ENCODE measurements around the gene ERN1.
"Not testable (repeated sequence)": the region's sequence is repeated elsewhere in the genome, so short reads cannot be mapped to it uniquely, and the experiment has no call there.

The ERN1 gene

DNA sequence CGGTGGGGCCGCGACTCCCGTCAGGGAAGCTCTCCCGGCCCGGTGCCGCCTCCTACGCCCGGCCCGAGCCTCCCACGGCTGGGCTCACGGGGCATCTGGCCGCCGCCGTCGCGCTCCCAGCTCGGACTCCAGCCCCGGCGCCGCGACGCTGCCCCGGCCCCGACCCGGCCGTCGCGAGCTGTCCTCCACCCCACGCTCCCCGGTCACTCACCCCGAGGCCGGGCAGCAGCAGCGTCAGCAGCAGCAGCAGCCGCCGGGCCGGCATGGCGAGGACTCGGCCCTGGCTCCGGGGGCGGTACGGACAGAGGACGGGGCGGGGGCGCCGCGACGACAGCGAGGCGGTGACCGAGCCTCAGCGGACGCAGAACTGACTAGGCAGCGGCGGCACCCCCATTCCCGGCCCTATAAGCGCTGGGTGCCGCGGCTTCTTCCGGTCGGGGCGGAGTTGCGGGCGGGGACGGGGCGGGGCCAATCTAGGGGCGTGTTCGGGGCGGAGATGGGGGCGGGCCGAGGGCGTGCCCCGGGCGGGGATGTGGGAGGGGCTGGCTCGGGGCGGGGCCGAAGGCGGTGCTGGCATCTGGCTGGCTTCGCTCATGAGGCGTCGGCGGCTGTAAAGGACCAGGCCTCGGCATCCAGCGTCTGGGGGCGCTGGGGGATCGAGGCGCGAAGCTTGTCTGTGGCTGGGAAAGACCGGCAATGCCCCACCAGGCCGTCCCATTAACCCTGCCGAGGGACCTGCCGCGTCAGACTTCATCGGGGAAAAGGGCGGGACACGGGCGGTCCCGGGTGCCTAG is at the start of gene ERN1:
TSS of gene ERN1 (minus strand) at position 380 of the 794 bp plus-strand sequence. CDS start at position 265, 115 bp downstream.
- FAIRE-seq = no peak

GRCh38 chr17:64179024-64179423 is 49.1 kb upstream of the ERN1 start:
- not testable (repeated sequence) for FAIRE-seq

DNA sequence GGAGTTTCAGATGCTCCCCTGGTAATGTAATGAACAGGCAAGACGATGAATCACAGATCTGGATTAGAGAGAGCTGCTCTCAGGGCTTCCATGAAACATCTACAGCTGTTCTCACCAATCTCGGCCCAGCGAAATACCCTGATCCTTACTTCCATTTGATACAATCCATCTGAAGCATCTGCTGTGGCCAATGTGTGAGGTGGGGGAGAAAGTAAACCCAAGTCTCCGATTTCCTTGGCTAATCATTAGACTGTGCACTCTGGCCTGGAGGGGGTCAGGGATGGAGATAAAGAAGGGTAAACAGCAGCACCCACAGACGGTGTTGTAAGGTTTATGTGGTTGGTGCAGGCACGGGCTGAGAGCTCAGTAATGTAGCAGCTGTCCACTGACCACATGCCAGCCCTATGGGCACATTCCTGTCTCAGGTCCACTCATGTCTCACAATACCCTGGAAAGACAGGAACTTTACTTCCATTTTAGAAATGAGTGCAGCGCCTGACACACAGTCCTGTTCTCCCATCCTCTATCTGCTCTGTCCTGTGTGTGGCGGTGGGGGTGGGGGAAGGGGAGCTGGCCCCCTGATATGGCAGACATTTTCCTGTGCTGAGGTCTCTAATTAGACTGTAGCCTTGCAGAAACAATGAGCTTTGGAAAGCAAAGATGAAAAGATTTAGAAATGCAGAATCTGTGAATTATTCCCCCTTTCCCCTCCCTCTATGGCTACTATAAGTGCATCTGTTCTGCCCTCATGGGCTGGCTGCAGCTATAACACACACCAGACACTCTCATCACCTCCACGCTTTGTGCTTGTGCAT is 48.3 kb upstream of the ERN1 start:
- no peak for FAIRE-seq

DNA sequence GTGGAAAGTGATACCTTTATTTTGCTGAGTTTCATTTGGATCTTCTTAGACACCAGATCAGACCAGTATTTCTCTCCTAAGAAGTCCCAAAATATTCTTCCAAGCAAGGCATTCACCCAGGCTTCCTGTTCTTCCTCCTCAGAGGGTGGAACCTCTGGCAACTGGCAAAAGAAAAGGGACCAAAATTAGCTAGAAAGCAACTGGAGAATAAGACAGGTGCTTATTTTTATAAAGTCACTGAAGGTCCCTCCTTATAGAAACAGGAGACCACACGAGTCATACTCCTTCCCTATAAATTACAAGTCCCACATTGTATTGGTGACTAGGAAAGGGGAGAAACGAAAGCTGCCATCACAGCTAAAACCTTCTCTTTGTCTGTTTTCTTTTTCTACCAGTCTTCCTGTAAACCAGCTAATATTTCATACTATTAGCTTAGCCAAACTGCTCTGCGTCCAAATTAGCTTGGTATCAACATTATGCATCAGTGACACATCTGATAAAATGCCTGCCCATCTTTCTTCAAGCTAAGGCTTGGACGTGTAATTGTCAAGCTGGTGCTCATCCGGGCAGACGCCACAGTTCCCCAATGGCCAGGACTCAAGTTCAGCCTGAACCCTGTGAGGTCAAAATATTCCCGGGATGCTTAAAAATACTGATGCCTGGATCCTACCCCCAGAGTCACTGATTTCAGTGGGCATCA is 47.5 kb upstream of the ERN1 start:
- no peak for FAIRE-seq

DNA sequence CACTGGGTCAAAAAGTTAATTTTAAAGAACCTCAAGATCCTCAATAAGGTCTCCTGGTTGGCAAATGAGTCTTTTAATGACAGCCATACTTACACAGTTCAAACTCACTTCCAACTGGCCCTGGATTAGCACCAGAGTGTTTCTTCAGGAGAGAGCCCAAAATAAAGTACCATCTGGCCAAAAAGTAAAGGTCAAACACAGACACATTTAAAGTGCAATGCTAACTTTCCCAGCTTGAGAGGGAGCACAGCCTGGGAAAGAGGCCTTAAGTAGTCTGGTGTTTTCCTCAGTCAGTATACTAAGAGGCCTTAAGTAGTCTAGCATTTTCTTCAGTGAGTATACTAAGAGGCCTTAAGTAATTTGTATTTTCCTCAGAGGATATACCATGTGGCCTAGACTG is 46.6 kb upstream of the ERN1 start:
- no peak for FAIRE-seq

GRCh38 chr17:64174686-64175456 is 44.9 kb upstream of the ERN1 start:
- no peak for FAIRE-seq

DNA sequence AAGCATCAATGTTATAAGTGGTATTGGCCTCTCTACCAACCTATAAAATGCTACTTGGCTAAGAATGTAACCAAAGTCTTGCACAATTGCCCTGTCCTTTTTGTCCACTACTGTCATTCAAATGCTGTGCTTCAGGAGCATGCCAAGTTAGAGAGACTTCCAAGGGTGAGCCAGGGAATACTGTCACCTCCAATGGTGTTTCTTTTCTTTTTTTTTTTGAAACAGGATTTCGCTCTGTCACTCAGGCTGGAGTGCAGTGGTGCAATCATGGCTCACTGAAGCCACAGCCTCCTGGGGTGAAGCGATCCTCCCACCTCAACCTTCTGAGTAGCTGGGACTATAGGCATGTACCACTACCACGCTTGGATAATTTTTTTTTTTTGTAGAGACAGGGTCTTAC is 43.7 kb upstream of the ERN1 start:
- FAIRE-seq = no peak

DNA sequence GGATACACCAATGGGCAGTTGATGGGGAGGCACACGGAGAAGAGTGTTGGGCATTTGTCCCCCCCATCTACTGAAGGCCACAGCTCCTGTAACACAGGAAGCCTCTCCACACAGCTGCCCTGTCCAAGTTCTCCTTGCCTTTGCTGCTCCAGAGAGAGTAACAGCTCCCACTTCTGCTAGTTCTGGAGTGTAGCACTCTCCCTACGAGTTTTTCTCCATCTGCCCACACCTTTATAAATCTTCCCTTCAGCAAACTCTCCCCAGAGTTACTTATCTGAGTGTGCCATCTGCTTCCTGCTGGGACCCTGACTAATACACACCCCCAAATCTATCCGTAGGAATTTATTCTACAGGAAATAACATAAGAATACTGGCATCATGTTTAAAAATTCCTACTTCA is 42.6 kb upstream of the ERN1 start:
- no peak for FAIRE-seq

DNA sequence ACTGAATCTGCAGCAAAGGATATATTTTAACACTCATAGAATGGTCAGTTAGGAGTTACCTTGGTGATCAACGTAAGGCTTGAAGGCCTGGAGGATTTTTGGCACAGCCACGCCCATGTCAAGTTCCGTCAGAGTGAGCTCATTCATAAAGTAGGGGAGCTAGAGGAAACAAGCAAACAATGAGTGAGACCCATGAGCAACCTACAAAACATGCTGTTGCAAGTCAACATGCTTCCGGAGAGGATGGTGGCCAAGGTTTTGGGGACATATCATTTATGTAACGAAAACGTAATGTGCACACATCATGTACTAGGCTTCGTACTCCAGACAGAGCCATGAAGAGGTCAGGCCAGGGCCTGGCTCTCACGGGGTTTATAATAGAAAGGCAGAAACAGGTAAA is 41.1 kb upstream of the ERN1 start:
- no peak for FAIRE-seq

GRCh38 chr17:64170286-64170685 is 40.3 kb upstream of the ERN1 start:
- FAIRE-seq = no peak

- FAIRE-seq = not testable (repeated sequence)
These were observed 37.7 kb upstream of the ERN1 start for GRCh38 chr17:64167666-64168065.

DNA sequence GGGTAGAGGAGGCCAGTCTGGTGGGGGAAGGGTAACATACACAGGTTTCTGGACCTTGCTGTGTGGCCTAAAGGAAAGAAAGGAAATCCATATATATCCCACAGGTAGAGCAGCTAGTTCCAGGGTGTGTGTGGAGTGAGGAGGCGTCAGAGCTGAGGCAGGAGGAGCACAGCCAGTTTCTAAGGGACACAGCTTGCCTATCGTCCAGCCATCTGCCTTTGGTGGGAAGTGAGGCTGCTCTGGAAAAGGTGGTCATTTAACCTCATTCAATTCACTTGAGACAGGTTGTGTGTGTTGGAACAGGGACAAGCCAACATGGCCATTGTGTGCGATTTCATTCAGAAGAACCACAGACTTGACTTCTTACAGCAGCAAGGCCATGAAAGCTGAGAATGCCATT is 36.9 kb upstream of the ERN1 start:
- no peak for FAIRE-seq

DNA sequence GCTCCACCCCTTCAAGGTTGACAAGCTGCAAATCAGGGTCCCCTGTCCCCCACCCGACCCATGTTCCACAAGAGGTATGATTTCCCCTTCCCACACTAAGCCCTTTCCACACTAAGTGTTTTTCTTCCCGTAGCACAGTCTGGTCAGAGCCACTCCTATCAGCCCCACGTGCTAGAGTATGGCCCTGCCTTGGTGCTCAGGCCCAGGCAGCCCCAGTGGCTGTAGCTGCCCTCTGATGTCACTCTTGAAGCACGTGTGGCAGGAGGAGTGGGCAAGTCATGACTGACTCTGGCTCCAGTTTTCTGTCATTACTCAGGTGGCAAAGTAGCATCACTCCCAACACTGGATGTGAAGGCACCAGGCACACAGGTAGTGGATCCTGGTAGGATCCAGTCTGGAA is 35.4 kb upstream of the ERN1 start:
- FAIRE-seq = no peak

DNA sequence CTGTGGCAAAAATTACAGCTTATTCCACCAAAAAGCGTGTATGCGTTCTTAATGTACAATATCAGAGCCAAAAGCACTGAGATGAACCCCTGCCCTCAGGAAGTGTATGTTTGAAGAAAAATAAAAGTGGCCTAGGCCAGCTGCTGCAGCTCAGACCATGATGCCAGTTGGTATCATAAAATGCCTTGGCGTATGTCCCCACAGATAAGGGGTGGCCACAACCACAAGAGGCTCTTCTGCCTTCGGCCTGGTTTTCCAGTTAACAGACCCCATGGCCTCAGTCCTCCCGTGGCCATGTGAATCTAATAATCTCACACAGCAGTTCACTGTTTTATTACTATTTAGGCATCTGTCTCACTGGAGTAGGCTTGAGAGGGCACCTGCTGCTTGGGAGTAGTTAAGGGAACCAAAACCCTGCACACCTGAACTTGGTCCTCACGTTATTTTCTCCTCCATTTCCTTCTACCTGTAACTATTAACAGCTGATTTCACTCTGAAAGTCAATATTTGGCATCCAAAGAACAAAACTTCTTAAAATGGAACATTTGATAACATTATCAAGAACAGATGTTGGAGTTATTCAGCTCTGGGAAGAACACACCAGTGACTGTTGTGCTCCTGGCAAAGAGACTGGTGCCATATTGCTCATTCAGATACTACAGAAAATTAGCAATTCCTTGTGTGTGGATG is 34.8 kb upstream of the ERN1 start:
- no peak for FAIRE-seq

DNA sequence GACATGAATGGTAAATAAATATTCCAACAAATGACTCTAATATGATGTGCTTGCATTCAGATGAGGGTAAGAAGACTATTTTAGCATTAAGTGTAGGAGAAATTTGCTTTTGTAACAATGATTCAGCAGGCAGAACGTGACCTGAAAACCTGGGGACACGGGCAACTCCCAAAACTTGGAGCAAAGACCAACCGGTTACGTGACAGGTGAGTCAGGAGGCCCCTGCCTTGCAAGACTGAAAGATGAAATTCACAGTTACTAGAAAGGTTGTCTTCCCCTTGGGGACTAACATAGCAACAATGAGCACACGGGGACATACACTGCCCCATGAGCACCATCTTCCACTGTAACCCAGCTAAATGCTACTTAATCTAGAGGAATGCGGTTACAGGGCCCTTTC is 33.5 kb upstream of the ERN1 start:
- FAIRE-seq = no peak

GRCh38 chr17:64162554-64162953 is 32.6 kb upstream of the ERN1 start:
- no peak for FAIRE-seq

DNA sequence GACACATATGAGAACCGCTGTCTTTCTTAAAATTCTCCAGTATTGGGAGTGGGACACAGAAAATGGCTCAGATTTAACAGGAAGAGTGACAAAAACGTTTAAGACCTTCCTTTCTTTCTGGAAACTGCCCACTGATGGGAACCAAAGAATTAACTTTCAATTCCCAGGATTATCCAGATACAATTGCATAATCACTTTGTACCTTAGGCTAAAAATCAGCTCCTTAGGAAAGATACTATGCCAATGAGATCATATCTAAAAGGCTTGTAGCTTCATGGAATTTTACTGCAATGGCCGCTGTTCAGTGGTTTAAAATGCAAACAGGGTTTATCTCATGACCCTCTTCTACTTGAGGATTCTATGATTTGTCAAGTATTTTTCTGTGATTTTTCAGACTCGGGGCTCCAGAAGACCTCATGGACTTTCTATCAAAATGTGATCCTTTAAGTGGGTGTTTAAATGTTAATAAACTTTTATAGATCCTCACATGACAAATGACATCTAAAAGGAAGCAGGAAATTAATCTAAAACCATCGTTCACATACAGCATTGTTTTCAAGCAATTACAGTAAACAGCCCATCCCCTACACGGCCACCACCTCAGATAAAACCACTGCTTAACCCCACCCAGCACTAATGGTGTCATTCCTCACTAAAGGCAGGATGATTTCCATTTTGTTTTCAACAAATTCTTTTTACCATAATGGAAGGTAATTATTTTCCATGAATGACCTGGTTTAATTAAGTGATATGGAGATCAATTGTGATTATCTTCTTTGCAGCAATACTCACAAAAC is 31.6 kb upstream of the ERN1 start:
- FAIRE-seq = no peak

- no peak for FAIRE-seq
These were observed 30.4 kb upstream of the ERN1 start for GRCh38 chr17:64160378-64160777.

- no peak for FAIRE-seq
These were observed 29.1 kb upstream of the ERN1 start for GRCh38 chr17:64158831-64159590.

- no peak for FAIRE-seq
These were observed 28.5 kb upstream of the ERN1 start for GRCh38 chr17:64158406-64158805.

Data from A204.1 (cell line).